ENCODE results near the gene ZNF547.

DNA sequence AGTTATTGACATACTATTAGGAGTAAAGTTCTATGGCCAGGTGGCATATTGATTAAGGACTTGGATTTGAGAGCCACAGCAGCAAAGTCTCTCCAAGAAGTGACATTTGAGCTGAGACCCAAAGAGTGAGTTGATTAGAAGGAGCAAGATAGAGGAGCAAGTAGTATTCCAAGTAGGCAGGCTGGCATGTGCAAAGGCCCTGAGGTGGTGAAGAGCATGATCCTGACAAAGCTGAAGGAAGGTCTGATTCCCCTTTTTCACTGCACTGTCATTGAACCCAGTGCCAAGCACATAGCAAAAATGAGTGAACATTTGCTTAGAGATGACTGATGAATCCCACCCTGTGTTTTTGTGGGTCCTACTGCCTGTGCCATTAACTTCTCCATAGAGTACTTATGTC lies 38.4 kb upstream of the ZNF547 start:
- TF ChIP-seq, protein P1, sequence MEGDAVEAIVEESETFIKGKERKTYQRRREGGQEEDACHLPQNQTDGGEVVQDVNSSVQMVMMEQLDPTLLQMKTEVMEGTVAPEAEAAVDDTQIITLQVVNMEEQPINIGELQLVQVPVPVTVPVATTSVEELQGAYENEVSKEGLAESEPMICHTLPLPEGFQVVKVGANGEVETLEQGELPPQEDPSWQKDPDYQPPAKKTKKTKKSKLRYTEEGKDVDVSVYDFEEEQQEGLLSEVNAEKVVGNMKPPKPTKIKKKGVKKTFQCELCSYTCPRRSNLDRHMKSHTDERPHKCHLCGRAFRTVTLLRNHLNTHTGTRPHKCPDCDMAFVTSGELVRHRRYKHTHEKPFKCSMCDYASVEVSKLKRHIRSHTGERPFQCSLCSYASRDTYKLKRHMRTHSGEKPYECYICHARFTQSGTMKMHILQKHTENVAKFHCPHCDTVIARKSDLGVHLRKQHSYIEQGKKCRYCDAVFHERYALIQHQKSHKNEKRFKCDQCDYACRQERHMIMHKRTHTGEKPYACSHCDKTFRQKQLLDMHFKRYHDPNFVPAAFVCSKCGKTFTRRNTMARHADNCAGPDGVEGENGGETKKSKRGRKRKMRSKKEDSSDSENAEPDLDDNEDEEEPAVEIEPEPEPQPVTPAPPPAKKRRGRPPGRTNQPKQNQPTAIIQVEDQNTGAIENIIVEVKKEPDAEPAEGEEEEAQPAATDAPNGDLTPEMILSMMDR (conservative IDR thresholded peaks at IDR 0.05; ENCODE audit: low read depth, low read length), result no peak
- TF ChIP-seq EZH2phosphoT487 (IDR thresholded peaks at IDR 0.05; ENCODE audit: borderline replicate concordance, low read length) (no peak), EZH2 (IDR thresholded peaks at IDR 0.05; ENCODE audit: low read length, unreplicated experiment) (no peak)
